Right lobe of liver (tissue), 4 donors: Measurements from ENCODE around the gene DMBX1.

Experiments used
- CTCF ChIP-seq, 4 donors: fragments of 200-600 bp in 3 of 4; fragments of 450-650 bp in 1 of 4; IDR thresholded peaks; one replicate each; pipeline versions ENCODE4 v1.5.1 to v1.8.0; 2016 to 2022; ENCODE audit warnings: antibody characterized with exemption in 4 of 4, mild to moderate bottlenecking in 2 of 4
- POLR2A ChIP-seq: fragments of 450-650 bp; IDR thresholded peaks from one replicate; pipeline ENCODE4 v1.6.1; 2017; ENCODE audit warnings: antibody characterized with exemption, mild to moderate bottlenecking
- donor health status: DM: no; HTN: no; CAD: no.
- donor health status: DM: no; HTN: no; CAD: no.
- donor health status: DM: no; HTN: yes; CAD: no.

- no peak for TF ChIP-seq CTCF (IDR thresholded peaks at IDR 0.05)
- no peak for TF ChIP-seq POLR2A
Observed at GRCh38 chr1:46538147-46538546, 48.5 kb downstream of the DMBX1 start.
